Esophagus muscularis mucosa (tissue), 4 donors: ENCODE measurements around the gene OXT.

Experiments used
- CTCF ChIP-seq, 3 experiments: fragments of 200-600 bp in 2 of 3; fragments of 450-650 bp in 1 of 3; sonication (generic) in 2 of 3; IDR thresholded peaks; one replicate each; pipeline ENCODE4 v1.5.1; 2017 to 2019; ENCODE audit warnings: antibody characterized with exemption in 3 of 3, mild to moderate bottlenecking in 2 of 3, moderate library complexity in 1 of 3
- EP300 ChIP-seq: sonication (generic); formaldehyde crosslinking; IDR thresholded peaks from one replicate; pipeline ENCODE4 v1.6.1; 2017; ENCODE audit warnings: antibody characterized with exemption
- POLR2A ChIP-seq: fragments of 450-650 bp; IDR thresholded peaks from one replicate; pipeline ENCODE4 v1.6.1; 2017; ENCODE audit warnings: antibody characterized with exemption, moderate library complexity, mild to moderate bottlenecking, low read depth
- POLR2AphosphoS5 ChIP-seq, 2 donors: sonication (generic); formaldehyde crosslinking; IDR thresholded peaks; one replicate each; pipeline ENCODE4 v1.6.1; 2017; ENCODE audit warnings: antibody characterized with exemption in 2 of 2

DNA sequence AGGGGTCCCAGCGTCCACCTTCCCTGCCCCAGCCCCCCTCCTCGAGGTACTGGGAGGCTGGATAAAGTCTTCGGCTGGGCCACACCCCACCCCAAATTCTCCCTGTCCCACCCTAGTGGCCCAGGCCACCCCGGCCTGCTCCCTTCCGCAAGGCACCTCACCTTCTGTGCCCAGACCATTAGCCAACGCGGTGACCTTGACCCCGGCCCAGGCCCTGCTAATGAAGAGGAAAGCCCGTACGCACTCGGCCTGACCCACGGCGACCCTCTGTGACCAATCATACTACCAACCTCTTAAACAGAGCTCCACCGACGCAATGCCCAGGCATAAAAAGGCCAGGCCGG lies 182 bp upstream of the OXT start:
- no peak for TF ChIP-seq POLR2AphosphoS5 (IDR thresholded peaks at IDR 0.05)
- no peak for TF ChIP-seq CTCF (IDR thresholded peaks at IDR 0.05)
- TF ChIP-seq POLR2A, result no peak
- no peak for TF ChIP-seq EP300
